ENCODE measurements around the gene ZNF804B. TPM values are rescaled to one million over a fixed set of nuclear protein-coding genes. Genes with fewer than 3 reads are reported as not detected.

ZNF804B gene
- total and polyA plus RNA-seq, 2 donors from 2014 or later = 0.19 TPM; not detected in 1

DNA sequence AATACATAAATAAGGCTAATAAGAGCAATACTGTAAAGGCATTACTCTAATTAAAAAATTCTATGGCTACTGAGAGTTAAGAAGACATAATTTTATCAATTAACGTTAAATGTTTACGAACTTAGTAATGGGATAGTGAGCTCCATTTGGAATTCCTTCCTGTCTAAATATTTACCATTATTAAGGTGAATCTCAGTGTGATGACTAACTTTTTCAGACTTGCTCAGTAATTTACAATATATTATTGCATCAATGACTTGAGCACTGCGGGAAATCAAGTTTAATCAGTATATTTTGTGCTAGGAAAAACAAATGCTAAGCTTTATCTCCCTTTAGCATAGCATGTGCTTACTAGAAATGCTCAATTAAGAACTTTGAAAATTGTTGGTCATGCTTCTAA lies 318.5 kb downstream of the ZNF804B start:
- Histone ChIP-seq H3K27me3 (ENCODE audit: control insufficient read depth, insufficient read depth, low read length) (no peaks in the 10 kb centered on the region), H3K4me3 (ENCODE audit: low read length in 3 of 3) (no peak overlapping the region), H3K9ac (ENCODE audit: low read length in 3 of 3) (no peak overlapping the region), H3K9me3 (ENCODE audit: control insufficient read depth in 2 of 3, insufficient read depth in 1 of 3, low read length in 3 of 3) (no peaks in the 10 kb centered on the region), H3K36me3 (ENCODE audit: control insufficient read depth in 2 of 3, insufficient read depth in 3 of 3, low read length in 3 of 3) (no peaks in the 10 kb centered on the region), H3K4me1 (ENCODE audit: control insufficient read depth in 2 of 3, insufficient read depth in 2 of 3, low read depth in 1 of 3, low read length in 3 of 3) (no peaks in the 10 kb centered on the region), H3K27ac (ENCODE audit: low read depth in 2 of 2, low read length in 2 of 2) (no peak overlapping the region)
- FAIRE-seq (no peak), DNase-seq (no peak)
- intact Hi-C loops (cut with DNase I) = no loop called here
- TF ChIP-seq, protein P1, sequence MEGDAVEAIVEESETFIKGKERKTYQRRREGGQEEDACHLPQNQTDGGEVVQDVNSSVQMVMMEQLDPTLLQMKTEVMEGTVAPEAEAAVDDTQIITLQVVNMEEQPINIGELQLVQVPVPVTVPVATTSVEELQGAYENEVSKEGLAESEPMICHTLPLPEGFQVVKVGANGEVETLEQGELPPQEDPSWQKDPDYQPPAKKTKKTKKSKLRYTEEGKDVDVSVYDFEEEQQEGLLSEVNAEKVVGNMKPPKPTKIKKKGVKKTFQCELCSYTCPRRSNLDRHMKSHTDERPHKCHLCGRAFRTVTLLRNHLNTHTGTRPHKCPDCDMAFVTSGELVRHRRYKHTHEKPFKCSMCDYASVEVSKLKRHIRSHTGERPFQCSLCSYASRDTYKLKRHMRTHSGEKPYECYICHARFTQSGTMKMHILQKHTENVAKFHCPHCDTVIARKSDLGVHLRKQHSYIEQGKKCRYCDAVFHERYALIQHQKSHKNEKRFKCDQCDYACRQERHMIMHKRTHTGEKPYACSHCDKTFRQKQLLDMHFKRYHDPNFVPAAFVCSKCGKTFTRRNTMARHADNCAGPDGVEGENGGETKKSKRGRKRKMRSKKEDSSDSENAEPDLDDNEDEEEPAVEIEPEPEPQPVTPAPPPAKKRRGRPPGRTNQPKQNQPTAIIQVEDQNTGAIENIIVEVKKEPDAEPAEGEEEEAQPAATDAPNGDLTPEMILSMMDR (IDR thresholded peaks at IDR 0.05; ENCODE audit: borderline replicate concordance, extremely low read depth, insufficient read depth) = no peak

DNA sequence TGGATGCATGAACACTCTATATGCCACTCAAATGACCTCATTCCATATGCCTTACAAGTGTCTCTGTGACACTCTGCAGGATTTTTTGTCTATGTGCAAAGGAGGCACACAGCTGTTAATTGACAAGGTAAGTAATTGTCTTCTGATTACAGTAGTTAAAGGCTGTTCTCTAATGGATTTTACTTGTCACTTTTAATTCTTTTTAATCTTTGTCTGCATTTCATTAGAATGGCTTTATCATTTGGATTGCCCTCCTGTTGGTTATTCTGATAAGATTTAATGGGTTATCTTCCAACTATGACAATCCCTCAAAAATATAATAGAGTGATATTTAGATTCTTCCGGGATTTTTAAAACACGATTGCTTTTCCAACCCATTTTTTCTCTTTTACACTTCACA lies 326.1 kb downstream of the ZNF804B start:
- H3K4me1 ChIP-seq (ENCODE audit: control insufficient read depth in 2 of 3, insufficient read depth in 2 of 3, low read depth in 1 of 3, low read length in 3 of 3) = no peaks in the 10 kb centered on the region
- DNase-seq (no peak), FAIRE-seq (no peak)
- no peak overlapping the region for H3K4me3 ChIP-seq (ENCODE audit: low read length in 3 of 3)
- no peak overlapping the region for H3K27ac ChIP-seq (ENCODE audit: low read depth in 2 of 2, low read length in 2 of 2)
- no peaks in the 10 kb centered on the region for H3K9me3 ChIP-seq (ENCODE audit: control insufficient read depth in 2 of 3, insufficient read depth in 1 of 3, low read length in 3 of 3)
- no peak overlapping the region for H3K9ac ChIP-seq (ENCODE audit: low read length in 3 of 3)
- no peaks in the 10 kb centered on the region for H3K36me3 ChIP-seq (ENCODE audit: control insufficient read depth in 2 of 3, insufficient read depth in 3 of 3, low read length in 3 of 3)
- TF ChIP-seq, protein P1 (IDR thresholded peaks at IDR 0.05; ENCODE audit: borderline replicate concordance, extremely low read depth, insufficient read depth) = no peak
- H3K27me3 ChIP-seq (ENCODE audit: control insufficient read depth, insufficient read depth, low read length) = no peaks in the 10 kb centered on the region
- intact Hi-C loops (cut with DNase I) = no loop called here

DNA sequence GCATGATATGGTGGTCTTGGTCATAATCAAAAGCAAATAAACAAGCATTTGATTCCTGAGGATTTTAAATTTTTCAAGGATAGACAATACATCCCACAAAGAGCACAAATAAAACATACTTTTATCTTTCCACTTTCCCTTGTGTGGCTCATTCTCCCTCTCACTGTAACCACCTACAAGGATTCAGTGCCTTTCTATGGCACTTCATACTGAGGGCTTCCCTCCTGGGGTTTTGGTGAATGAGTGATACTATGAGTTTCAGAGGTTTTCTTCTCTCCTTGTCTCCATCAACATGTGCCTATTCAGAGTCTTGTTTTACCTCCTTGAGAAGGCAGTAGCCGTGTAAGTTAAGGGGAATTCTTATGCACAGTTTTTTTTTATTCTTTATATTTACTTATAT lies 332.1 kb downstream of the ZNF804B start:
- no peaks in the 10 kb centered on the region for H3K4me1 ChIP-seq (ENCODE audit: control insufficient read depth in 2 of 3, insufficient read depth in 2 of 3, low read depth in 1 of 3, low read length in 3 of 3)
- TF ChIP-seq, protein P1 (IDR thresholded peaks at IDR 0.05; ENCODE audit: borderline replicate concordance, extremely low read depth, insufficient read depth) = no peak
- H3K36me3 ChIP-seq (ENCODE audit: control insufficient read depth in 2 of 3, insufficient read depth in 3 of 3, low read length in 3 of 3) = no peaks in the 10 kb centered on the region
- H3K4me3 ChIP-seq (ENCODE audit: low read length in 3 of 3) = no peak overlapping the region
- intact Hi-C loops (cut with DNase I) = no loop called here
- FAIRE-seq = no peak
- no peak overlapping the region for H3K27ac ChIP-seq (ENCODE audit: low read depth in 2 of 2, low read length in 2 of 2)
- no peaks in the 10 kb centered on the region for H3K27me3 ChIP-seq (ENCODE audit: control insufficient read depth, insufficient read depth, low read length)
- DNase-seq = no peak
- H3K9ac ChIP-seq (ENCODE audit: low read length in 3 of 3) = no peak overlapping the region
- H3K9me3 ChIP-seq (ENCODE audit: control insufficient read depth in 2 of 3, insufficient read depth in 1 of 3, low read length in 3 of 3) = no peaks in the 10 kb centered on the region

DNA sequence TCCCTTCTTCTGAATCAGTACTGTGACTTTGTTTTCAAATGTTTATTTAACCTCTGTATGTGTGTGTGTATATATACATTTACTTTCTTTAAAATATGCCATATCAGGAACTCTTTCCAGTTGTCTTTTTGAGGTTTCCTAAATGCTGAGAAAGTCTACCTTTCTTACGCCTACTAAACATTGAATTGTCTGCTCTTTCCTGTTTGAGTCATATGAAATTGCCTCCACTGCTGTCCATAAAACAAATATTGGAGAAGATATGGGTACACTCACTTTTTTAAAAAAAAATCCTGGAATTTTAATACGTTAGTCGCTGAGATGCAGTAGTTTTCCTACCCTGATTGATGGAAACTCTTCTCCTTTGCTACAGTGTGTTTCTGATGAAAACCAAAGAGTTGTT lies 334.8 kb downstream of the ZNF804B start:
- H3K36me3 ChIP-seq (ENCODE audit: control insufficient read depth in 2 of 3, insufficient read depth in 3 of 3, low read length in 3 of 3) = no peaks in the 10 kb centered on the region
- H3K27ac ChIP-seq (ENCODE audit: low read depth in 2 of 2, low read length in 2 of 2) = no peak overlapping the region
- no peaks in the 10 kb centered on the region for H3K27me3 ChIP-seq (ENCODE audit: control insufficient read depth, insufficient read depth, low read length)
- DNase-seq (no peak), FAIRE-seq (no peak)
- H3K4me1 ChIP-seq (ENCODE audit: control insufficient read depth in 2 of 3, insufficient read depth in 2 of 3, low read depth in 1 of 3, low read length in 3 of 3) = no peaks in the 10 kb centered on the region
- H3K9me3 ChIP-seq (ENCODE audit: control insufficient read depth in 2 of 3, insufficient read depth in 1 of 3, low read length in 3 of 3) = no peaks in the 10 kb centered on the region
- no peak overlapping the region for H3K4me3 ChIP-seq (ENCODE audit: low read length in 3 of 3)
- intact Hi-C loops (cut with DNase I) = no loop called here
- TF ChIP-seq, protein P1 (IDR thresholded peaks at IDR 0.05; ENCODE audit: borderline replicate concordance, extremely low read depth, insufficient read depth) = no peak
- H3K9ac ChIP-seq (ENCODE audit: low read length in 3 of 3) = no peak overlapping the region
